Epithelial cell of esophagus (primary cell): ENCODE measurements around the gene AIG1.
"Not testable (repeated sequence)": the region's sequence is repeated elsewhere in the genome, so short reads cannot be mapped to it uniquely, and the experiment has no call there.

Experiments
- DNase-seq: peaks from one replicate; pipeline ENCODE4 v3.0.0; 2010; ENCODE audit warnings: low read depth
- H3K4me3 ChIP-seq: 2 replicates; pipeline ENCODE4 v1.5.1; 2011; ENCODE audit warnings: mild to moderate bottlenecking, low read length, control low read depth
- TF ChIP-seq, protein P1 (sequence below): IDR thresholded peaks from 2 replicates; pipeline ENCODE4 v1.5.1; 2011; ENCODE audit warnings: low read depth, mild to moderate bottlenecking, low read length, control low read depth, inconsistent platforms; ENCODE audit not compliant: insufficient read depth; ENCODE audit errors: missing control alignments

AIG1 gene, protein sequence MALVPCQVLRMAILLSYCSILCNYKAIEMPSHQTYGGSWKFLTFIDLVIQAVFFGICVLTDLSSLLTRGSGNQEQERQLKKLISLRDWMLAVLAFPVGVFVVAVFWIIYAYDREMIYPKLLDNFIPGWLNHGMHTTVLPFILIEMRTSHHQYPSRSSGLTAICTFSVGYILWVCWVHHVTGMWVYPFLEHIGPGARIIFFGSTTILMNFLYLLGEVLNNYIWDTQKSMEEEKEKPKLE

DNA sequence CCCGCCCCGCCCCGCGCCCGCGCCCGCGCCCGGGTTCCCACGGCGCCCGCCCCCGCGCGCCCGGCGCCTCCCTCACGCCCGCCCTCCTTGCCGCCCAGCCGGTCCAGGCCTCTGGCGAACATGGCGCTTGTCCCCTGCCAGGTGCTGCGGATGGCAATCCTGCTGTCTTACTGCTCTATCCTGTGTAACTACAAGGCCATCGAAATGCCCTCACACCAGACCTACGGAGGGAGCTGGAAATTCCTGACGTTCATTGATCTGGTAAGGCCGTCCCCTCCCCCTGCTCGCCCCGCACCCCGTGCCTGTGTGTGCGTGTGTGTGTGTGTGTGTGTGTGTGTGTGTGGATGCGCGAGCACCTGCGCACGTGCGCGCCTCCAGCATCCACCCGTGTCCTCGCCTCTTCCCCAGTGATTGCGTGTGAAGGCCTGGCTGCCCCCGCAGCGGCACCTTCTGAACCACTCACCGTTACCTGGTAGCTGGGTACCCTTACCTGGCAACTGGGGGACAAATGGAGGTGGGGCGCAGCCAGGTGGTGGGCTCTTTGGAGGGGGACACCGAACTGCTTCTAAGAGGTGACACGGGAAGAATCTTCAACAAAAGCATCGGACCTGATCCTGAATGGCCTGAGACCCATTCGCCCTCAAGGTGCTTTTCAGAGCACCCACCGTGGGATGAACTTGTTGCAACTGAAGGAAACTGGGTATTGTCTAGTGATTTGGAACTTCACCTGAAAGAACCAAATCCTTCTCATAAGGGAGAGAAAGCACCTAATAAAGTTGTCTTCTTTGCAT lies at the start of gene AIG1:
TSS of gene AIG1 (plus strand) at position 84 of the 791 bp plus-strand sequence. CDS start at position 121, 37 bp downstream.
- DNase-seq, result no peak
- TF ChIP-seq, protein P1, sequence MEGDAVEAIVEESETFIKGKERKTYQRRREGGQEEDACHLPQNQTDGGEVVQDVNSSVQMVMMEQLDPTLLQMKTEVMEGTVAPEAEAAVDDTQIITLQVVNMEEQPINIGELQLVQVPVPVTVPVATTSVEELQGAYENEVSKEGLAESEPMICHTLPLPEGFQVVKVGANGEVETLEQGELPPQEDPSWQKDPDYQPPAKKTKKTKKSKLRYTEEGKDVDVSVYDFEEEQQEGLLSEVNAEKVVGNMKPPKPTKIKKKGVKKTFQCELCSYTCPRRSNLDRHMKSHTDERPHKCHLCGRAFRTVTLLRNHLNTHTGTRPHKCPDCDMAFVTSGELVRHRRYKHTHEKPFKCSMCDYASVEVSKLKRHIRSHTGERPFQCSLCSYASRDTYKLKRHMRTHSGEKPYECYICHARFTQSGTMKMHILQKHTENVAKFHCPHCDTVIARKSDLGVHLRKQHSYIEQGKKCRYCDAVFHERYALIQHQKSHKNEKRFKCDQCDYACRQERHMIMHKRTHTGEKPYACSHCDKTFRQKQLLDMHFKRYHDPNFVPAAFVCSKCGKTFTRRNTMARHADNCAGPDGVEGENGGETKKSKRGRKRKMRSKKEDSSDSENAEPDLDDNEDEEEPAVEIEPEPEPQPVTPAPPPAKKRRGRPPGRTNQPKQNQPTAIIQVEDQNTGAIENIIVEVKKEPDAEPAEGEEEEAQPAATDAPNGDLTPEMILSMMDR, result no peak

DNA sequence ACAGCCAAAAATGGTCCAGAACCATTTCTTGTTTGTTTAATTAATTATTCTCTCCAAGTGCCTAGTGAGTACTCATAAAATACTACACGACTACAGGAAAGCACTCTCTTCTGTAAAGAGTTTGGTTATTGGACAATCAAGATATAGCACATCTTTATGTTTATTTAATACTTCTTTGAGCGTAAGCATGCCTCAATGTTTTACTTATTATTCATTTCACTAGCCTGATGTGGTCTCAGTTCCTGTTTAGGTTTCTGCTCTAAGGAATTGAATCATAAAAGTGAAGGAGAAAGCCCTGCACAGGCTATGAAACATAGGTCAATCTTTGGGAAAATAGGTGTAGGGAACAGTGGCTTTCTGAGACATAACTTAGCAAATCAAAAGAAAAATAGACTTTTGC lies 45.9 kb upstream of the AIG1 start:
- DNase-seq, result no peak

More for the DNA sequence above, at the start of gene AIG1:
- peak within 1 kb of the TSS; percentile 69 for H3K4me3 ChIP-seq

DNA sequence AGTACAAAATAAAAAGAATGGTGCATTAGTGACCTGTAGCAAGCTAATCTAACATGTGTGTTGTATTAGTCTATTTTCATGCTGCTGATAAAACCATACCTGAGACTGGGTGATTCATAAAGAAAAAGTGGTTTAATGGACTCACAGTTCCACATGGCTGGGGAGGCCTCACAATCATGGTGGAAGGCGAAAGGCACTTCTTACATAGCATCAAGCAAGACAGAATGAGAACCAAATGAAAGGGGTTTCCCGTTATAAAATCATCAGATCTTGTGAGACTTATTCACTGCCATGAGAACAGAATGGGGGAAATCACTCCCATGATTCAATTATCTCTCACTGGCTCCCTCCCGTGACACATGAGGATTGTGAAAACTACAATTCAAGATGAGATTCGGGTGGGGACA lies 45.4 kb upstream of the AIG1 start:
- peak; percentile 10 for DNase-seq
- no peak overlapping the region for H3K4me3 ChIP-seq
- TF ChIP-seq, protein P1, result no peak

More for the DNA sequence above, 45.9 kb upstream of the AIG1 start:
- TF ChIP-seq, protein P1, result no peak
- no peak overlapping the region for H3K4me3 ChIP-seq

DNA sequence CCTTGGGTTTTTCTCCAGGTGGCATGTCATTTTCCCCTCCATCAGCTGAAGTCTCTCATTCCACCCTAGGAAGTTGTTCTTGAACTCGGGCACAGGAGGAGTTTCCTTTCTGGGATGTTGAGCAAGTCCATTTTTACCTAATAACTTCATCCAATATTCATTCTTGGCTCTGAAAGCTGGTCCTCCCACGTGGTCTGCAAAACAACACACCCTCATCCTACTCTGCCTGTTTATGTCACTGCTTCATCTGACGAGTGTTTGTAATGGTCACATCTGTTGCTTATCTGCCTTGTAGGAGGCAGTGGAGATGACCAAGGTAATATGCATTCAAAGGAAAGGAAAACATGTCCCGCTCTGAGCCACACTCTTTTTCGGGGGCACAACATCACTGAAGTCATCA lies 41.7 kb upstream of the AIG1 start:
- TF ChIP-seq, protein P1, result no peak
- DNase-seq, result no peak
- no peak overlapping the region for H3K4me3 ChIP-seq

DNA sequence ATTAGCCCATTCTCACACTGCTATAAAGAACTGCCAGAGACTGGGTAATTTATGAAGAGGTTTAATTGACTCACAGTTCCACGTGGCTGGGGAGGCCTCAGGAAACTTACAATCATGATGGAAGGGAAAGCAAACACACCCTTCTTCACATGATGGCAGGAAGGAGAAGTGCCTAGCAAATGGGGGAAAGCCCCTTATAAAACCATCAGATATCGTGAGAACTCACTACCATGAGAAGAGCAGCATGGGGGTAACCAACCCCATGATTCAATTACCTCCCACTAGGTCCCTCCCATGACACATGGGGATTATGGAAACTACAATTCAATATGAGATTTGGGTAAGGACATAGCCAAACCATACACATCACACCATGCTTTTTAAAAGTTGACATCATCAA lies 39.8 kb upstream of the AIG1 start:
- H3K4me3 ChIP-seq, DNase-seq: not testable (repeated sequence)

DNA sequence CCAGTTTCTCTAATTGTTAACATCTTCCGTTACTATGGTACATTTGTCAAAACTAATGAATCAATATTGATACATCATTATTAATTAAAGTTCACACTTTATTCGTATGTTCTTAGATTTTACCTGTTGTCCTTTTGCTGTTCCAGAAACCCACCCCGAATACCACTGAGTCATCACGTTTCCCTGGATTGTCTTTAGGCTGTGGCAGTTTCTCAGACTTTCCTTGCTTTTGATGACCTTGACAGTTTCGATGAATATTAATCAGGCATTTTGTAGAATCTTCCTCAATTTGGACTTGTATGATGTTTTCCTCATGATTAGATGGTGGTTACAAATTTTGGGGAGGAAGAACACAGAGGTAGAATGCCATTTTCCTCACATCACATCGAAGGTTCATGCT lies 39.1 kb upstream of the AIG1 start:
- H3K4me3 ChIP-seq, result no peak overlapping the region
- DNase-seq, result no peak
- TF ChIP-seq, protein P1, result no peak

DNA sequence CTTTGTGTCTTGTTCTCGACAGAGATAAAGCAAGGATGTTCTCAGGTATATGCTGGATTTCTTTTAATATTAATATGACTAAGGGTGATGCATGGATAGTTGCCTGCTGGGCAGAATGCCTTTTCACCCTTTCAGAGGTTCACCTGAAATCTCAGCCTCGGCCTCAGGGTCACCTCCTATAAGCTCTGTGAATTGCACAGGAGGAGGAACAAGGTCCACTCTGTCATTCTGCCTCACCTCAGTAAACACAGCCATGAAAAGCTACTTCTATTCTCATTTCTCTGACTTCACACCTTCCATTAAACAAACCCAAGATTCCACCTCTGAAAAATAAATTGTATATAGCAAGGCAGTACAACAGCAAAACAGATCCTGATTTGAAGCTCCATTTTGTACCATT lies 38.1 kb upstream of the AIG1 start:
- no peak for DNase-seq
- no peak overlapping the region for H3K4me3 ChIP-seq
- TF ChIP-seq, protein P1, result no peak
